ENCODE measurements around the gene A4GNT.

DNA sequence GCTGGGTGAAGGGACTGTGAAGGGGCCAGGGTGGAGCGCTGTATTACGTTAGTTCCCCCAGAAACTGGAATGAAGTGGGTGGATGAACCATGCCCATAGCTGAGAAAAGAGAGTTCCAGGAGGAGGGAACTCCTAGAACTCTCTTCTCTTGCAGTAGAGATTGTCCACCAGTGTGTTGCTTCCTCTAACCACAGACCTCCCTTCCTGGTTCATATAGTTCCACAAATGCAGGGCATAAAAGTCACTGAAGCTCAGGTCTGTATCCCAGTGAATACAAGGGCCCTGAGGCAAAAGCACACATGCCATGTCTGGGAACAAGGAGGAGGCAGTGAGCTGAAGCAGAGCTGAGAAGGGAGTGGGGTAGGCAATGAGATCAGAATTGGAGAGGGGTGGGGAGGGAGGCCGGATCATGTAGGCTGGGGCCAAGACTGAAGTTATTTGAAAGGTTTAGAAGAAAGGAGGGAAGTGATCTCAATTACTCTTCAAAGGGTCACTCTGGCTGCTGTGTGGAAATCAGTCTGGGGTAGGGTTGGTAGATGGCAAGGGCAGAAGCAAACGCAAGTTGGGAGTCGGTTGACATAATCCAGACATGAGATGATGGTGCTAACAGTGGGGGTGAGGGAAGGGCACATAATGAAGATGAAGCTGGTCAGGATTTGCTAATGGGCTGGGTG, 6.5 kb downstream of the A4GNT start:
- TF ChIP-seq POLR2A (IDR thresholded peaks at IDR 0.05), result no peak
- TF ChIP-seq, protein P1, sequence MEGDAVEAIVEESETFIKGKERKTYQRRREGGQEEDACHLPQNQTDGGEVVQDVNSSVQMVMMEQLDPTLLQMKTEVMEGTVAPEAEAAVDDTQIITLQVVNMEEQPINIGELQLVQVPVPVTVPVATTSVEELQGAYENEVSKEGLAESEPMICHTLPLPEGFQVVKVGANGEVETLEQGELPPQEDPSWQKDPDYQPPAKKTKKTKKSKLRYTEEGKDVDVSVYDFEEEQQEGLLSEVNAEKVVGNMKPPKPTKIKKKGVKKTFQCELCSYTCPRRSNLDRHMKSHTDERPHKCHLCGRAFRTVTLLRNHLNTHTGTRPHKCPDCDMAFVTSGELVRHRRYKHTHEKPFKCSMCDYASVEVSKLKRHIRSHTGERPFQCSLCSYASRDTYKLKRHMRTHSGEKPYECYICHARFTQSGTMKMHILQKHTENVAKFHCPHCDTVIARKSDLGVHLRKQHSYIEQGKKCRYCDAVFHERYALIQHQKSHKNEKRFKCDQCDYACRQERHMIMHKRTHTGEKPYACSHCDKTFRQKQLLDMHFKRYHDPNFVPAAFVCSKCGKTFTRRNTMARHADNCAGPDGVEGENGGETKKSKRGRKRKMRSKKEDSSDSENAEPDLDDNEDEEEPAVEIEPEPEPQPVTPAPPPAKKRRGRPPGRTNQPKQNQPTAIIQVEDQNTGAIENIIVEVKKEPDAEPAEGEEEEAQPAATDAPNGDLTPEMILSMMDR (IDR thresholded peaks at IDR 0.05), result no peak
- no peak for TF ChIP-seq EP300 (IDR thresholded peaks at IDR 0.05)
